ENCODE results near the gene SLC44A4. TPM values are rescaled to one million over a fixed set of nuclear protein-coding genes. Genes with fewer than 3 reads are reported as not detected.
A peak's percentile ranks its signal among the peaks of the same experiment; 100 is the strongest.
"Not testable (repeated sequence)": the region's sequence is repeated elsewhere in the genome, so short reads cannot be mapped to it uniquely, and the experiment has no call there.

SLC44A4 gene
- total RNA-seq (2014; rRNA removed), result 0.06 TPM in 1 of 2 replicates, not detected in the other
- not detected for polyA plus RNA-seq (2012)

DNA sequence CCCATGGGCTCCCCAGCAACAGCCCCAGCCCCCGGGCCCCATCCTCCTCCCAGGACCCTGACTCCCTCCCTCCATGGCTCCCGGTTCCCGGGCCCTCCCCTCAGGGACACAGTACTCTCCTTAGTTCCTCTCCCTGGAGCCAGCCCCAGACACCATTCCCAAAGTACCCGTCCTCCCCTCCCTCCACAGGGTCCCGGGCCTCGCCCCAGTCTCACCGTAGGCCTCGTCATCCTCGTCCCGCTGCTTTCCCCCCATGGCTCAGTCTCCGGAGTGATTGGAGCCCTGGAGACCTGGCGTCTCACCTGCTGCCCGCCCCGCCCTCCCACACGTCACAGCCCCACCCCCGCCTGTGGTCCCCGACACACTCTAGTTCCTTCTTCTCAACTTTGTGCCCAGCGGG, at the start of gene SLC44A4:
SLC44A4 (minus strand) TSS at position 272 of the 400 bp plus-strand sequence; CDS start at position 255, 17 bp downstream.
- no peak for DNase-seq (ENCODE audit: low read depth)

DNA sequence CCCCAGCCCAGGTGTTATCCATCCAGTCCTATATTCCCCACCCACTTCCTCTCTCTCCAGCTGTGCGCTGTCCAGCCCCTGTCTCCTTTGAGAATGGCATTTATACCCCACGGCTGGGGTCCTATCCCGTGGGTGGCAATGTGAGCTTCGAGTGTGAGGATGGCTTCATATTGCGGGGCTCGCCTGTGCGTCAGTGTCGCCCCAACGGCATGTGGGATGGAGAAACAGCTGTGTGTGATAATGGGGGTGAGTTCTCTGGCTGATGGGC, 49.8 kb upstream of the SLC44A4 start:
- no peak for DNase-seq (ENCODE audit: low read depth)

DNA sequence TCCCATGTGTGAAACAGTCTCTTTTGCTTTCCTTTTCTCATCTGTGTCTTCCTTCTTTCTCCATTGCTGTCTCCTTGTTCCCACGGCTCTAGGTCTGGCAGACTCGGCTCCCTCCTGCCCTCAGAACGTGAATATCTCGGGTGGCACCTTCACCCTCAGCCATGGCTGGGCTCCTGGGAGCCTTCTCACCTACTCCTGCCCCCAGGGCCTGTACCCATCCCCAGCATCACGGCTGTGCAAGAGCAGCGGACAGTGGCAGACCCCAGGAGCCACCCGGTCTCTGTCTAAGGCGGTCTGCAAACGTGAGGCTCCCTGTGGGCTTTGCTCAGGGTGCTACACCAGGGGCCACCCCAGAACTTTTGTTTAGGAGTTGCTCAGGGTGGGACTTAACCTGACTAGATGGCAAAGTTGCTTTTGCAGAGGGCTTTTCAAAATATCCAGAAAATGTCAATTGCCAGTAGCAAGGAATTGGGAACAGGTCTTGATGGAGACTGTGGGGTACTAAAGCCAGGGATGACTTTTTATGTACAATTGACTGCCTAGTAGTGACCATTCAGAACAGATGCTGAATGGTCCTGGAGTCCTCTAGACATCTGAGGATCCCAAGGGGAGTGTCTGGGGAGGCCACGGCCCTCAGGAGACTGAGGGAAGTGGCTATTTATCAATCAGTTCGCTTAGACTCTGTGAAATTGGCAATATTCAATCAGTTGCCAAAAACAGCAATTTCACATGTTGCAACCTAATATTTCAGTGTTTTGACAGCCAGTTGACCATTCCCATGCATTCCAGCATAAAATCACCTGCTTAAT, 49.3 kb upstream of the SLC44A4 start:
- no peak for DNase-seq (ENCODE audit: low read depth)

DNA sequence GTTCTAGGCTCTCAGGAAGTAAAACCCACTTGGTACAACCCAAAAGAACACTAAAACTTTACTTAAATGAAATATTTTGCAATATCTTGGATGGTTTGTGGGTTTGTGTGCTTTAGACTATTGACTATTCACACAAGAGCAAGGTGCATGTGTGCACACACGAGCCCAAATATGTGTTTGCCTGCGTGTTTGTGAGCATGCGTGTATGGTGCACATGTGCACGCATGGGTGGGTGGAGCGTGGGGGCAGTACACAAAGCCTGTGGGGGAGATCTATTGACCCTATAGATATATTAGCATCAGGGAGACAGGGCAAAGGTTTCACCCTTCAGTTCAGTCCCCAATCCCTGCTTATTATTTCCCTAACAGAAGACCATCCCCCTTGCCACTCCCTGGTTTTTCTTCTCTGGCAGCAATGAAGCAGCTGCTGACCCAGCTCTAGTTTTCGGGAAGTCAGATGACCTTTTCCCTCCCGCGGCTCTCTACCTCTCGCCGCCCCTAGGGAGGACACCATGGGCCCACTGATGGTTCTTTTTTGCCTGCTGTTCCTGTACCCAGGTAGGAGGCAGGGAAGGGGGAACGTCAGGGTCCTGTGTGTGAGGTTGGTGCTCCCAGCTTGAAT, 48.6 kb upstream of the SLC44A4 start, which contains the start of gene C2:
C2 (plus strand) TSS at position 476 of the 621 bp plus-strand sequence; CDS start at position 512, 36 bp downstream.
- no peak for DNase-seq (ENCODE audit: low read depth)

DNA sequence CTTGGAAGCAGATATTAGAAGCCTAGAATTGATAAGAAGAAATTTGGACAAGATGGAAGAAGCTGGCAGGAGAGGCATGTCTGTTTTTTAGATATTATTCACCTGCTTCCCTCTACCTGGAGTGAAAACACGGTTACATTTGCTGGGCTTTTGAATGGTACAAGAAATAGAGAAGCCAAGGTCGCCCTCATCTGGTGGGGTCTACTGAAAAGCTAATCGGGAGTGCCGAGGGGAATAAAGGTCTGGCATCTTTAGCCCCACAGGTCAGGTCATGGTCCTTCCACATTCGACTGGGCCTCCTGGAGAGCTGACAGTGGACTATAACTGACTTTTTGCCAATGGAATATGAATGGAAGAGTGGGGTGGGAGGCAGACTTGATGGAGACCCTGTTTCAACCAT, 44.1 kb upstream of the SLC44A4 start:
- DNase-seq (ENCODE audit: low read depth), result no peak

DNA sequence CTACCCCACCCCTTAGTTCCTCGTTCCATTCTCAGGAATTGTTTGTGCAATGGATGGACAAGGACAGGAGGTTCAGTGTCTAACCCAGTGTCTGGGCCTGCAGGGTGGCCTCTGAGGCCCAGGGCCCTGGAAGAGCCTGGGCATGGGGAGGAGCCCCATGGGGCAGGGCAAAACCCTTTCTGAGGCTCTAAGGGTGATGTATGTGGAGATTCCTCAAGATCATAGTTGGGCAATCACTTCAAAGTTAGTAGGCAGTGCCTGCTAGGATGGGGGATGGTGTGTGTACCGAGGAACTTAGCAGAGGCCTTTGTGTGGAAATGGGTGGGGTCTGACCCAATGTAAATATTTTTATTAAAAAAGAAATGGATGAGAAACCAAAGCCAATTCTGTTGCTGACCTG, 42.0 kb upstream of the SLC44A4 start:
- no peak for DNase-seq (ENCODE audit: low read depth)

DNA sequence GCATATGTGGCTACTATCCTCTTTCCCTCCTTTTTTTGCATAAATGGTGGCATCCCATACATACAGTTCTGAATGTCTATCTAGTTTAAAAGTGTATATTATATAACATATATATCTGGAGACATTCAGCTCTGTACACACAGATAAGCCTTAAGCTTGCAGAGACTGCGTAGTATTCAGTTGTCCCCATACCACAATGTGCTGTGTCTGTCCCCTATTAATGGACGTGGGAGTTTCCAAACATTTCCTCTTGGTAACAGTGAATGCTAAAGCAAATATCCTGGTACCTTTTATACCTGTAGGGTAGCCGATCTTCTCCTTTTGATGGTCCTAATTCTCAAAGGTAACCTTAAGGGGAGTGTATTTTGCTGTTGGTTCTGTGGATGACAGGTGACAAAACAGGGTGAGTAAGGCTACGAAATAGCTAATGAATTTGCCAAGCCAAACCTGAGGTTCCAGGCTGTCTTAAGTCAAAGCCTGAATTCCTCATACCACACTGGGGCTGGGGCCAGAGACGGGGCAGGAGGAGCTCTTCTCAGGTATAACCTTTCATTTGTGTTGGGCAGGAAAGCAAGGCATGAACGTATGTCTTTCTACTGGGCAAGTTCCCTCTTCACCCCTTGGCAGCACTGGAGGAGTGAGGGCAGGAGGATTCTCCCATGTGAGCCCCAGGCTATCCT, 41.0 kb upstream of the SLC44A4 start:
- DNase-seq (ENCODE audit: low read depth), result no peak

DNA sequence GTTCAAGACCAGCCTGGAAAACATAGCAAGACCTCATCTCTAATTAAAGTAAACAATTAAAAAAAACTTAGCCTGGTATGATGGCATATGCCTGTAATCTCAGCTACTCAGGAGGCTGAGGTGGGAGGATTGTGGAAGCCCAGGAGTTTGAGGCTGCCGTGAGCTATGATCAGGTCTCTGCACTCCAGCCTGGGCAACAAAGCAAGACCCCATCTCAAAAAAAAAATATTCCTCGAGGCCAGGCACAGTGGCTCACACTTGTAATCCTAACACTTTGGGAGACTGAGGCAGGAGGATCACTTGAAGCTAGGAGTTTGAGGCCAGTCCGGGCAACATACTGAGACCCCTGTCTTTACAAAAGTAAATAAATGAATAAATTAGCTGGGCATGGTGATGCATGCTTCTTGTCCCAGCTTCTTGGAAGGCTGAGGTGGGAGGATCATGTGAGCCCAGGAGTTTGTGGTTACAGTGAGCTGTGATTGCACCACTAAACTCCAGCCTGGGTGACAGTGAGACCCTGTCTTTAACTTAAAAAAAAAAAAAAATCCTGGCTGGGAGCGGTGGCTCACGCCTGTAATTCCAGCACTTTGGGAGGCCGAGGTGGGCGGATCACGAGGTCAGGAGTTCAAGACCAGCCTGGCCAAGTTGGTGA, 39.4 kb upstream of the SLC44A4 start:
- DNase-seq (ENCODE audit: low read depth), result no peak

DNA sequence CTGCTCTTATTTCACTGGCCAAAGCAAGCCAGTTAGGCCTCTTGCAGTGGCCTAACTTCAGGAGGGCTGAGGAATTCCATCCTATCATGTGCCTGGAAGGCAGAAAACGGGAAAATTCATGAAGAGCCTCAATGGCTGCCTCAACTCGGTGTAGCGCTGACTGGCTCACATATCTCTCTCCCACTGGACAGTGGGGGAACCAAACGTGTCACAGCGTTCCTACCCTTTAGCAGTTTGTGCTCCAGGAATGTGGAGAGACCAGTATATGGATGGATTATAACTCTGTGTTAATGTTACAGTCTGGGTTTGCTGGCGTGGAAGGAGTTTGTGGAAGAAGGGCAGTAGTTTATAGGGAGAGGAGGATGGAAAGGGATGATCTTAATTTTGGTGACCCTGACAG, 37.0 kb upstream of the SLC44A4 start:
- no peak for DNase-seq (ENCODE audit: low read depth)

DNA sequence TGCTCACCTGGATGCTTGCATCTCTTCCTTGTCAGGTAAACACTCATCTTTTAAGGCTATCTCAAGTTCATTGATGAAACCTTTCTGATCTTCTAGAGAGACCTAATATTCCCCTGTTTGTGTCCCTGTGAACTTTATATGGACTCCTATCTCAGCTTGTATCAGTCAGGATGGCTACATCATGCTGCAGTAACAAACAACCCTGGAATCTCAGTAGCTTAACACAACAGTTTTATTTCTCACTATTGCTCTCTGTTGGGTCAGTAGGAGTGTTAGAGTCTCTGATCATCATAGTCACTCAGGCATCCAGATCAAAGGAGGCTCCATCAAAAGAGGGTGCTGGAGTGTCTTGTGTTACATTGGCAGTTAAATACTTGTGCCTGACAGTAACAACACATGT, 36.6 kb upstream of the SLC44A4 start:
- DNase-seq (ENCODE audit: low read depth), result no peak

DNA sequence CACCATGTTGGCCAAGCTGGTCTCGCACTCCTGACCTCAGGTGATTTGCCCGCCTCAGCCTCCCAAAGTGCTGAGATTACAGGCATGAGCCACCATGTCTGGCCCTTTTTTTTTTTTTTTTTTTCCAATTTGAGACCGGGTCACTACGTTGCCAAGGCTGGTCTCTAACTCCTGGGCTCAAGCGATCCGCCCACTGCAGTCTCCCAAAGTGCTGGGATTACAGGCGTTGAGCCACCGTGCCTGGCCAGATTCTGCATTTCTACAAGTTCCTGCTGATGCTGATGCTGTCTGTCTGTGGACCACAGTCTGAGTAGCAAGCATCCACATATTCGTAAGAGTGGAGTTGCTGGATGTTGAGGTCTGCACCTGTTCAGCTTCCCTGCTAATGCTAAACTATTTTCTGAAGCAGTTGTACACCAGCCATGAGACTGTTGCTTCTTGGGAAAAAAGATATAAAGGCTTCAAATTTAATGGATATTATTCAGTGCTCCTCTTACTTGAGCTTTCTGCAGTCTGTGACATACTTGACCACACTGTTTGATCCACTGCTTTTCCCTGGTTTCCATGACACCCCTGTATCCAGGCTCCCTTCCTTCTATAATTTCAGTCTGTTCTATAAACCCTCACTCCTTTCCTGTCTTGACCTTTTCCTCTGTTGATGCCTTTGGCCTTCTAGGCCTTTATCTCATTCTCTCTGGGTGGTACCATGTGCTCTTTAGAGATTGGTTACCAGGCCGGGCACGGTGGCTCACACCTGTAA, 33.2 kb upstream of the SLC44A4 start:
- no peak for DNase-seq (ENCODE audit: low read depth)

DNA sequence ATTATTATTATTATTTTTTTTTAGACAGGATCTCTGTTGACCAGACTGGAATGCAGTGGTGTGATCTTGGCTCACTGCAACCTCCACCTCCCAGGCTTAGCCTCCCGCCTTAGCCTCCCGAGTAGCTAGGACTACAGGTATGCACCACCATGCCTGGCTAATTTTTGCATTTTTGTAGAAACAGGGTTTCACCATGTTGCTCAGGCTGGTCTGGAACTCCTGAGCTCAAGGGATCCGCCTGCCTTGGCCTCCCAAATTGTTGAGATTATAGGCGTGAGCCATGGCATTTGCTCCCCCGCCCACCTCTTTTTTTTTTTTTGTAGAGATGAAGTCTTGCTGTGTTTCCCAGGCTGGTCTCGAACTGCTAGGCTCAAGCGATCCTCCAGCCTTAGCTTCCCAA, 30.5 kb upstream of the SLC44A4 start:
- DNase-seq (ENCODE audit: low read depth), result not testable (repeated sequence)

DNA sequence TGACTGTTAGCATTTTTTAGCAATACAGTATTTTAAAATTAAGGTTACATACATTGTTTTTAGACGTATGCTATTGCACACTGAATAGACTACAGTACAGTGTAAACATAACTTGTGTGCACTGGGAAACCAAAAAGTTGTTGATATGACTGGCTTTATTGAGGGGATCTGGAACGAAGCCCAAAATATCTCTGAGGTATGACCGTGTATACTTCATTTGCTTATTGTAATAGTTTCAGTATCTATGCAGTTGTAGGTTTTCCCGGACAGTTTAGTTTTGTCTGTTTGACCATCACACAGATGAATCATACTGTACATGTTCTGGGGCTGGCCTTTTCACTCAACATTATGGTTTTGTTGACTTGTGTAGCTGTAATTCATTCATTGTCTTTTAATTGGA, 30.0 kb upstream of the SLC44A4 start:
- peak; percentile 70 for DNase-seq (ENCODE audit: low read depth)

DNA sequence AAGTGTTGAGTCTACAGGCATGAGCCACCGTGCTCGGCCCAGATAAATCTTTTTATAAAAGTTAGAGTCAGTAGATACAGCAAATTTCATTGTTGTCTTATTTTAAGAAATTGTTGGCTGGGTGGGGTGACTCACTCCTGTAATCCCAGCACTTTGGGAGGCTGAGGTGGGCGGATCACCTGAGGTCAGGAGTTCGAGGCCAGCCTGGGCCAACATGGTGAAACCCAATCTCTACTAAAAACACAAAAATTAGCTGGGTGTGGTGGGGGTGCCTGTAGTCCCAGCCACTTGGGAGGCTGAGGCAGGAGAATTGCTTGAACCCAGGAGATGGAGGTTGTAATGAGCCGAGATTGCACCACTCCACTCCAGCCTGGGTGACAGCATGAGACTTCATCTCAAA, 29.5 kb upstream of the SLC44A4 start:
- not testable (repeated sequence) for DNase-seq (ENCODE audit: low read depth)

DNA sequence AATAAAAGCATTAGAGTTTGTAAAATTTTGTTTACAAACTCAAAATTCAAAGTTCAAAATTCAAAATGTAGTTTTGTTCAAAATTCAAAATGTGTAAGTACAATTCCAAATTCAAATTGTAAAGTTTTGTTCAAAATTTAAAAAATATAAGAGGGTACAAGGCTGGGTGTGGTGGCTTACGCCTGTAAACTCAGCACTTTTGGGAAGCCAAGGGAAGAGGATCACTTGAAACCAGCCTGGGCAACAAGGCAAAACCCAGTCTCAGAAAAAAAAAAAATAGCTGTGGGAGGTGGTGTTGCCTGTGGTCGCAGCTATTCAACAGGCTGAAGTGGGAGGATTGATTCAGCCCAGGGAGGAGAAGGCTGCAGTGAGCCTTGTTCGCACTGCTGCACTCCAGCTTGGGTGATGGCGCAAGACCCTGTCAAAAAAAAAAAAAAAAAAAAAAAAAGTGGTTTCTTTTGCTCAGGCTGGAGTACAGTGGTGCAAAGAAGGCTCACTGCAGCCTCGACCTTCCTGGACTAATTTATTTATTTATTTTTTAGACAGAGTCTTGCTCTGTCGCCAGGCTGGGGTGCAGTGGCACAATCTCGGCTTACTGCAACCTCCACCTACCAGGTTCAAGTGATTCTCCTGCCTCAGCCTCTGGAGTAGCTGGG, 28.5 kb upstream of the SLC44A4 start:
- DNase-seq (ENCODE audit: low read depth), result peak; percentile 70

DNA sequence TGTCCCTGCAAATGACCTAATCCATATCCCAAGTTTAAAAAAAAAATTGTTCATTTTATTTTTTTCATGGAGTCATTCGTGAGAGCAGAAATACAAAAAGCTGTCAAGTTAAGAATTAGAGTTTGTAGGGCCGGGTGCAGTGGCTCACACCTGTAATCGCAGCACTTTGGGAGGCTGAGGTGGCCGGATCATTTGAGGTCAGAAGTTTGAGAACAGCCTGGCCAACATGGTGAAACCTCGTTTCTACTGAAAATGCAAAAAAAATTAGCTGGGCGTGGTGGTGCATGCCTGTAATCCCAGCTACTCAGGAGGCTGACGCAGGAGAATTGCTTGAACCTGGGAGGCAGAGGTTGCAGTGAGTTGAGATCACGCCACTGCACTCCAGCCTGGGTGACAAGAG, 27.9 kb upstream of the SLC44A4 start:
- DNase-seq (ENCODE audit: low read depth), result not testable (repeated sequence)

DNA sequence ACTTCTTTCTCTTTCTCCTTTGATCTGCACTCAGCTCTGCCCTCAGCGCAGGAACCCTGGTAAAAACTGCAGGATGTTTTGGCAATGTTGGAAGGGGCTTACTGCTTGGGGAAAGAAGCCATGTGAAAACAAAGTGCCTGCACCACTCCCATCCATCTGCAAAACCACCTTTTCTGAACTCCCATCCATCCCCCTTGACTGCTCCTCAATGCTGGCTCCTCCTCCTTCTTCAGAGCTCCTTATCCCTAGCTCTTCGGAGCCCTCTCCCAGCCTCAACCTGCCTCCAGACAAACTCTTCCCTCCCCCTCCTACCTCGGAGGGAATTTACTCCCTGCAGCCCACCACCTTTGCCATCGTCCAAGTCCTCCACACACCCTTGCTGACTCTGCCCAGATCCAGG, 27.3 kb upstream of the SLC44A4 start:
- DNase-seq (ENCODE audit: low read depth), result no peak

DNA sequence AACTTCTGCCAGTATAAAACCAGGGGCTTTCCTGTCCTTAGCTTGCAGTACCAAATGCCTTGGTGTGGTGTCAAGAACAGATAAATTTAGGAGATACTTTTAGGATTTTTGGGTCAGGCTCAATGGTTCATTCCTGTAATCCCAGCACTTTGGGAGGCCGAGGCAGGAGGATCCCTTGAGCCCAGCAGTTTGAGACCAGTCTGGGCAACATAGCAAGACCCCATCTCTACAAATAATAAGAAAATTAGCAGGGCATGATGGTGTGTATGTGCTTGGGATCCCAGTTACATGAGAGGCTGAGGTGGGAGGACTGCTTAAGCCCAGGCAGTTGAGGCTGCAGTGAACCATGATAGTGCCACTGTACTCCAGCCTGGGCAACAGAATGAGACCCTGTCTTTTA, 26.2 kb upstream of the SLC44A4 start:
- no peak for DNase-seq (ENCODE audit: low read depth)

DNA sequence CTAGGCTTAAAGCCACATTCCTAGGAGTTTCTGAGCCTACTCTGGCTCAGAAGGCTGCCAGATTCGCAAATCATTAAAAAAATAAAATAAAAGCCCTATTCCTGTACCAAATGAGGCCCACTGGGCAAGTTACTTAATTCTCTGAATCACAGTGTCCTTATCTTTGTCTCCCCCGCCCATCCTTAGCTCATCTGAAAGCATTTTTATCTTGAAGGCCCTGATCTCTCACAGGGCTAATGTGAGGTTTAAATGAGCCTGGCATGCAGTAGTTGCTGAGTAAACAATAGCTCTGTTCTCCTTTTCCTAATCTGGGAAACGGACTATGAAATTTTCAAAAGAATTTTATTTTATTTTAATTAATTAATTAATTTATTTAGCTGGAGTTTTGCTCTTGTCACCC, 25.2 kb upstream of the SLC44A4 start:
- DNase-seq (ENCODE audit: low read depth), result no peak

DNA sequence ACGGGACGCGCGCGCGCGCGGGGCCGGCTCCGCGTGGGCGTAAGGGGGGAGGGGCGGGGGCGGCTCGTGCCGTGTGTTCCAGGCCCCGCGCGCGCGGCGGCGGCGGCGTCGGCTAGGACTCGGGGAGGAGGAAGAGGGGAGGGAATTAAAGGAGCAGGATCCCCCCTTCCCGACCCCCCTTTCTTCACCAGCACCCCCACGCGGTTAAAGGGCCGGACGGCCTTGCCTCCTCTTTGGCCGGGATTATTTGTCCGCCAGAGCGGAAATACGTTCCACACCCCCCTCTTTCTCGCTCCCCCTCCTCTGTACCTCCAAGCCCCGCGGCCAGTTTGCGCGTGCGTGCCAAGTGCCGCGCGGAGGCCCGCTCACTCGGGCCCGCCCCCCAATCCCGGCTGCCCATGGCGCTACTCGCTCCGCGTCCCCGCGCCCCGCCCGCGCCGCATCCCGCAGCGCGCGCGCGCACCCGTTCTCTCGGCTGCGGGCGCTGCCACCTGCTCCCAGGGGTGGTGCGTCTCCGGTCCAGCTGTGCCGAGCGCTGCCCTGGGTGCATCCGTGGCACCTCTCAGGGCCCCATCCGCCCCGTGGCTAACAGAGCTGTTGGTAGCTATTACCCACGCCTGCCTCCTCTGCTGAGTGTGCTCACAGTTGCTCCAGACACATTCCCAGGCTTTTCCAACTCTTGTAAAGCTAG, 23.3 kb upstream of the SLC44A4 start, which contains the start of gene ZBTB12:
ZBTB12 (minus strand) TSS at position 134 of the 691 bp plus-strand sequence. CDS start 781 bp downstream, outside the sequence.
- peak; percentile 93 for DNase-seq (ENCODE audit: low read depth)
